Erythroblast (primary cell): Measurements from ENCODE around the gene KMT2C.
"Not testable (repeated sequence)": the region's sequence is repeated elsewhere in the genome, so short reads cannot be mapped to it uniquely, and the experiment has no call there.

Source experiments
- GATA1 ChIP-seq: IDR thresholded peaks from 2 replicates; pipeline ENCODE4 v1.6.1; 2011; ENCODE audit warnings: low read depth, mild to moderate bottlenecking, control low read depth, low read length, moderate library complexity
- POLR2A ChIP-seq: IDR thresholded peaks from 2 replicates; pipeline ENCODE4 v1.6.1; 2011; ENCODE audit warnings: mild to moderate bottlenecking, low read length

- not testable (repeated sequence) for TF ChIP-seq POLR2A, GATA1
Observed at GRCh38 chr7:152262146-152262545, 173.7 kb downstream of the KMT2C start.
